HepG2 (cell line): Measurements from ENCODE around the gene UCKL1. TPM values are rescaled to one million over a fixed set of nuclear protein-coding genes. Genes with fewer than 3 reads are reported as not detected.

Source experiments
- ATAC-seq: fragments of 200-7000 bp; cut with Tn5 transposase; 3 replicates; pipeline ENCODE4 v1.9.1; 2020; ENCODE audit warnings: mild to moderate bottlenecking, moderate library complexity
- BruUV-seq: library from RNA; stranded (reverse); fragments of 400-500 nt; replicated peaks from 2 replicates; lab custom pipeline; 2021; lab: Mats Ljungman, UMichigan
- CTCF ChIA-PET: fragments of 300-600 bp; formaldehyde crosslinking; extraction: SDS; loops from one replicate; lab custom pipeline; 2021; ENCODE audit warnings: low total read pairs, inconsistent platforms, low intra/inter-chr PET ratio; lab: Yijun Ruan, JAX
- POLR2A ChIA-PET: fragments of 350-600 bp; sonication (Branson Sonifier 250); formaldehyde crosslinking; loops from one replicate; lab custom pipeline; 2020; ENCODE audit warnings: antibody characterized with exemption, inconsistent platforms; lab: Yijun Ruan, JAX
- DNase-seq: peaks from one replicate; pipeline ENCODE4 v3.0.0-alpha.2; 2015; ENCODE audit warnings: low spot score
- FAIRE-seq: peaks from 3 replicates; lab custom pipeline; 2011; peaks lifted over from hg19 to GRCh38; lab: Jason Lieb, UNC
- H2AFZ ChIP-seq: one replicate; pipeline ENCODE4 v1.6.1; 2011; ENCODE audit warnings: low read length, inconsistent platforms
- H3K27ac ChIP-seq: fragments of 300-600 bp; 3 replicates; pipeline ENCODE4 v1.8.0; 2011; ENCODE audit warnings: mixed run types, mild to moderate bottlenecking, mixed read lengths, low read length, inconsistent platforms; ENCODE audit not compliant: insufficient read depth; ENCODE audit errors: extremely low read length
- H3K27me3 ChIP-seq, 2 experiments: fragments of 200-600 bp in 1 of 2; 2 replicates in 1 of 2; 3 replicates in 1 of 2; pipeline versions ENCODE4 v1.6.0 to v1.8.0; 2011; ENCODE audit warnings: low read length in 2 of 2, mild to moderate bottlenecking in 2 of 2, moderate library complexity in 2 of 2, inconsistent platforms in 1 of 2; ENCODE audit not compliant: insufficient read depth in 2 of 2, control insufficient read depth in 1 of 2
- H3K36me3 ChIP-seq, 2 experiments: fragments of 200-600 bp in 1 of 2; replicated peaks in 1 of 2; 2 replicates in 1 of 2; 3 replicates in 1 of 2; pipeline versions ENCODE4 v1.5.1 to v1.8.0; 2011; ENCODE audit warnings: low read length in 2 of 2, inconsistent platforms in 1 of 2; ENCODE audit not compliant: insufficient read depth in 2 of 2, control insufficient read depth in 1 of 2
- H3K4me1 ChIP-seq: 2 replicates; pipeline ENCODE4 v1.5.1; 2012; ENCODE audit warnings: low read length, inconsistent platforms; ENCODE audit not compliant: insufficient read depth
- H3K4me2 ChIP-seq: 2 replicates; pipeline ENCODE4 v1.6.0; 2011; ENCODE audit warnings: low read depth, low read length, inconsistent platforms
- H3K4me3 ChIP-seq, 3 experiments: fragments of 200-600 bp in 1 of 3; sonication (generic), shearing (Covaris generic) in 1 of 3; replicated peaks in 1 of 3; 2 replicates each; pipeline ENCODE4 v1.5.1; 2011 to 2016; ENCODE audit warnings: low read length in 3 of 3, inconsistent platforms in 2 of 3, low read depth in 2 of 3, mild to moderate bottlenecking in 2 of 3, control low read depth in 1 of 3, mixed read lengths in 1 of 3; ENCODE audit not compliant: insufficient read depth in 1 of 3
- H3K79me2 ChIP-seq: one replicate; pipeline ENCODE4 v1.6.1; 2011; ENCODE audit warnings: low read length, inconsistent platforms; ENCODE audit not compliant: insufficient read depth
- H3K9ac ChIP-seq: 2 replicates; pipeline ENCODE4 v1.6.0; 2011; ENCODE audit warnings: mild to moderate bottlenecking, low read depth, low read length, inconsistent platforms; ENCODE audit not compliant: insufficient read depth
- H3K9me3 ChIP-seq: 2 replicates; pipeline ENCODE4 v1.5.1; 2012; ENCODE audit warnings: mild to moderate bottlenecking, low read length
- H4K20me1 ChIP-seq: 2 replicates; pipeline ENCODE4 v1.6.0; 2011; ENCODE audit warnings: inconsistent platforms, mild to moderate bottlenecking, low read length, moderate library complexity; ENCODE audit not compliant: insufficient read depth
- CREM ChIP-seq, 2 experiments: sonication (generic) in 1 of 2; formaldehyde crosslinking in 1 of 2; IDR thresholded peaks; 2 replicates each; pipeline versions ENCODE4 v1.4.0 to v1.6.1; 2016 to 2020; ENCODE audit warnings: antibody characterized with exemption in 1 of 2, mild to moderate bottlenecking in 1 of 2, missing genetic modification reagents in 1 of 2
- MED13 ChIP-seq: sonication (generic); formaldehyde crosslinking; IDR thresholded peaks from 2 replicates; pipeline ENCODE4 v1.5.0; 2020; ENCODE audit warnings: missing genetic modification reagents
- MIER2 ChIP-seq: IDR thresholded peaks from 2 replicates; pipeline ENCODE4 v1.6.1; 2016; ENCODE audit warnings: missing biosample characterization, missing genetic modification reagents
- NCOA5 ChIP-seq: sonication (generic); formaldehyde crosslinking; IDR thresholded peaks from 2 replicates; pipeline ENCODE4 v1.4.0; 2020; ENCODE audit warnings: missing genetic modification reagents
- SNAPC2 ChIP-seq: sonication (generic); formaldehyde crosslinking; IDR thresholded peaks from 2 replicates; pipeline ENCODE4 v1.8.1; 2022; ENCODE audit warnings: mild to moderate bottlenecking, missing genetic modification reagents
- SSRP1 ChIP-seq: IDR thresholded peaks from 2 replicates; pipeline ENCODE4 v1.6.1; 2016; ENCODE audit warnings: control low read depth
- ZC3H13 ChIP-seq: sonication (generic); formaldehyde crosslinking; IDR thresholded peaks from 2 replicates; pipeline ENCODE4 v1.8.1; 2023; ENCODE audit warnings: mild to moderate bottlenecking, missing genetic modification reagents, moderate library complexity
- ZNF614 ChIP-seq: IDR thresholded peaks from 2 replicates; pipeline ENCODE4 v1.6.1; 2018; ENCODE audit warnings: missing biosample characterization, missing genetic modification reagents, inconsistent platforms, borderline replicate concordance
- ZNF761 ChIP-seq: sonication (generic); formaldehyde crosslinking; conservative IDR thresholded peaks from 2 replicates; pipeline ENCODE4 v1.4.0; 2020; ENCODE audit warnings: mild to moderate bottlenecking, missing genetic modification reagents
- WGBS: methylation state at CpG from one replicate; pipeline ENCODE4 v1.1.6; 2017; ENCODE audit warnings: low lambda C conversion rate; 5-methylcytosine and 5-hydroxymethylcytosine counted together
- in situ Hi-C: cut with HindIII; loops from 2 replicates; pipeline ENCODE4 v1.10.0; 2017; ENCODE audit warnings: low pct_unique_long_range_greater_than_20kb; ENCODE audit not compliant: extremely low pct_ligation_motif_present
- intact Hi-C: fragments of 100-400 bp; cut with micrococcal nuclease; formaldehyde crosslinking; loops from one replicate; pipeline ENCODE4 v1.10.0; 2022; ENCODE audit not compliant: unreplicated experiment
- polyA plus RNA-seq, 8 experiments: library from polyadenylated mRNA; depleted of rRNA in 3 of 8; stranded (reverse) in 7 of 8; unstranded in 1 of 8; fragments of >200 nt; fragmentation: Illumina TruSeq in 4 of 8; extraction: Trizol in 4 of 8; gene quantifications; 2 replicates each; pipeline versions ENCODE4 v1.2.1 to v1.2.3, GENCODE V29; 2011 to 2016; ENCODE audit warnings: low read depth in 4 of 8, missing spikeins in 1 of 8, mixed read lengths in 1 of 8; ENCODE audit not compliant: insufficient read depth in 1 of 8
- total RNA-seq, 5 experiments: library from RNA; depleted of rRNA; stranded (reverse); fragments of >200 nt; fragmentation: Illumina TruSeq; extraction: Trizol; gene quantifications; 2 replicates each; pipeline ENCODE4 v1.2.3, GENCODE V29; 2016; ENCODE audit warnings: low read depth in 1 of 5
- TF ChIP-seq, protein P1 (sequence below): sonication (generic); formaldehyde crosslinking; IDR thresholded peaks from 2 replicates; pipeline ENCODE4 v1.5.0; 2020; ENCODE audit warnings: mild to moderate bottlenecking, missing genetic modification reagents, borderline replicate concordance
- TF ChIP-seq, protein P2 (sequence below): sonication (generic); formaldehyde crosslinking; conservative IDR thresholded peaks from 2 replicates; pipeline ENCODE4 v1.4.0; 2020; ENCODE audit warnings: missing genetic modification reagents
- TF ChIP-seq, protein P3 (sequence below): sonication (generic); formaldehyde crosslinking; IDR thresholded peaks from 2 replicates; pipeline ENCODE4 v1.4.0; 2020; ENCODE audit warnings: mild to moderate bottlenecking, missing genetic modification reagents
- TF ChIP-seq, protein P4 (sequence below), 2 experiments: IDR thresholded peaks; 2 replicates each; pipeline ENCODE4 v1.6.1; 2011 to 2012; ENCODE audit warnings: low read length in 2 of 2, borderline replicate concordance in 1 of 2, low read depth in 1 of 2, mild to moderate bottlenecking in 1 of 2, moderate library complexity in 1 of 2

UCKL1 gene
- total and polyA plus RNA-seq, 2 of the 13 experiments (the other 11 are each of a cell fraction or from before 2014, with no cell fraction given): 50.2 to 126 TPM

DNA sequence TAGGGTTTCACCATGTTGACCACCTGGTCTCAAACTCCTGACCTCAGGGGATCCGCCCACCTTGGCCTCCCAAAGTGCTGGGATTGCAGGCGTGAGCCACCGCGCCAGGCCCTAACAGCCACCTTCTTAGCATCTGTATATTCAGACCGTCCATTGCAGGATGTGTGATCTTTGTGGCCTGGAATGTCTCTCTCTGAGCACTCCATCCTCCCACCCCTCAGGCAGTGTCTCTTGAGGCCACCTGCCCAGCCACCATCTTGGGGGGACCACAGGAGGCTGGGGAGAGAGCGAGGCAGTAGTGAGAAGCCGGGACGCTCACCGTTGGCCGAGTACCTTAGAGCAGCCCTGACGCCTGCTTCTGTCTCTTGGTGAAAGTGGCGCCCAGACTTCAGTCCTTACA is 42.4 kb downstream of the UCKL1 start:
- ATAC-seq (no peak), DNase-seq (no peak), FAIRE-seq (no peak)
- Histone ChIP-seq H3K4me1 (peaks cover 23% of the 10 kb centered on the region), H3K4me2 (no peak overlapping the region), H3K36me3 (peaks cover 6 to 15% of the 10 kb centered on the region in 2 experiments; a peak in 4 of 5 replicates), H3K9me3 (no peaks in the 10 kb centered on the region), H2AFZ (no peak overlapping the region), H4K20me1 (peaks cover 22% of the 10 kb centered on the region; the same call in 1 of the 2 replicates), H3K27ac (no peak overlapping the region), H3K79me2 (peaks cover 72% of the 10 kb centered on the region), H3K4me3 (no peak overlapping the region), H3K9ac (no peak overlapping the region), H3K27me3 (no peaks in the 10 kb centered on the region)
- in situ Hi-C loops (no loop called here), intact Hi-C loops (no loop called here)
- 99% methylated on average over 12 of the region's 12 CpGs for WGBS
- BruUV-seq: no TSS peak
- ChIA-PET CTCF (no interaction called here), POLR2A (no interaction called here)
- TF ChIP-seq, protein P1, sequence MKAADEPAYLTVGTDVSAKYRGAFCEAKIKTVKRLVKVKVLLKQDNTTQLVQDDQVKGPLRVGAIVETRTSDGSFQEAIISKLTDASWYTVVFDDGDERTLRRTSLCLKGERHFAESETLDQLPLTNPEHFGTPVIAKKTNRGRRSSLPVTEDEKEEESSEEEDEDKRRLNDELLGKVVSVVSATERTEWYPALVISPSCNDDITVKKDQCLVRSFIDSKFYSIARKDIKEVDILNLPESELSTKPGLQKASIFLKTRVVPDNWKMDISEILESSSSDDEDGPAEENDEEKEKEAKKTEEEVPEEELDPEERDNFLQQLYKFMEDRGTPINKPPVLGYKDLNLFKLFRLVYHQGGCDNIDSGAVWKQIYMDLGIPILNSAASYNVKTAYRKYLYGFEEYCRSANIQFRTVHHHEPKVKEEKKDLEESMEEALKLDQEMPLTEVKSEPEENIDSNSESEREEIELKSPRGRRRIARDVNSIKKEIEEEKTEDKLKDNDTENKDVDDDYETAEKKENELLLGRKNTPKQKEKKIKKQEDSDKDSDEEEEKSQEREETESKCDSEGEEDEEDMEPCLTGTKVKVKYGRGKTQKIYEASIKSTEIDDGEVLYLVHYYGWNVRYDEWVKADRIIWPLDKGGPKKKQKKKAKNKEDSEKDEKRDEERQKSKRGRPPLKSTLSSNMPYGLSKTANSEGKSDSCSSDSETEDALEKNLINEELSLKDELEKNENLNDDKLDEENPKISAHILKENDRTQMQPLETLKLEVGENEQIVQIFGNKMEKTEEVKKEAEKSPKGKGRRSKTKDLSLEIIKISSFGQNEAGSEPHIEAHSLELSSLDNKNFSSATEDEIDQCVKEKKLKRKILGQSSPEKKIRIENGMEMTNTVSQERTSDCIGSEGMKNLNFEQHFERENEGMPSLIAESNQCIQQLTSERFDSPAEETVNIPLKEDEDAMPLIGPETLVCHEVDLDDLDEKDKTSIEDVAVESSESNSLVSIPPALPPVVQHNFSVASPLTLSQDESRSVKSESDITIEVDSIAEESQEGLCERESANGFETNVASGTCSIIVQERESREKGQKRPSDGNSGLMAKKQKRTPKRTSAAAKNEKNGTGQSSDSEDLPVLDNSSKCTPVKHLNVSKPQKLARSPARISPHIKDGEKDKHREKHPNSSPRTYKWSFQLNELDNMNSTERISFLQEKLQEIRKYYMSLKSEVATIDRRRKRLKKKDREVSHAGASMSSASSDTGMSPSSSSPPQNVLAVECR: no peak
- TF ChIP-seq SNAPC2 (CRISPR knock-in tag) (no peak), MED13 (no peak), ZNF761 (CRISPR knock-in tag) (no peak), SSRP1 (no peak), ZNF614 (CRISPR knock-in tag) (no peak), CREM (IDR thresholded peaks at IDR 0.05) (no peak), CREM (CRISPR knock-in tag; IDR thresholded peaks at IDR 0.05) (no peak), MIER2 (no peak), ZC3H13 (CRISPR knock-in tag) (no peak), NCOA5 (CRISPR knock-in tag) (no peak)
- TF ChIP-seq, protein P2, sequence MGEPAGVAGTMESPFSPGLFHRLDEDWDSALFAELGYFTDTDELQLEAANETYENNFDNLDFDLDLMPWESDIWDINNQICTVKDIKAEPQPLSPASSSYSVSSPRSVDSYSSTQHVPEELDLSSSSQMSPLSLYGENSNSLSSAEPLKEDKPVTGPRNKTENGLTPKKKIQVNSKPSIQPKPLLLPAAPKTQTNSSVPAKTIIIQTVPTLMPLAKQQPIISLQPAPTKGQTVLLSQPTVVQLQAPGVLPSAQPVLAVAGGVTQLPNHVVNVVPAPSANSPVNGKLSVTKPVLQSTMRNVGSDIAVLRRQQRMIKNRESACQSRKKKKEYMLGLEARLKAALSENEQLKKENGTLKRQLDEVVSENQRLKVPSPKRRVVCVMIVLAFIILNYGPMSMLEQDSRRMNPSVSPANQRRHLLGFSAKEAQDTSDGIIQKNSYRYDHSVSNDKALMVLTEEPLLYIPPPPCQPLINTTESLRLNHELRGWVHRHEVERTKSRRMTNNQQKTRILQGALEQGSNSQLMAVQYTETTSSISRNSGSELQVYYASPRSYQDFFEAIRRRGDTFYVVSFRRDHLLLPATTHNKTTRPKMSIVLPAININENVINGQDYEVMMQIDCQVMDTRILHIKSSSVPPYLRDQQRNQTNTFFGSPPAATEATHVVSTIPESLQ (CRISPR knock-in tag): no peak
- TF ChIP-seq, protein P3, sequence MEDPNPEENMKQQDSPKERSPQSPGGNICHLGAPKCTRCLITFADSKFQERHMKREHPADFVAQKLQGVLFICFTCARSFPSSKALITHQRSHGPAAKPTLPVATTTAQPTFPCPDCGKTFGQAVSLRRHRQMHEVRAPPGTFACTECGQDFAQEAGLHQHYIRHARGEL (CRISPR knock-in tag): no peak
- TF ChIP-seq, protein P4, sequence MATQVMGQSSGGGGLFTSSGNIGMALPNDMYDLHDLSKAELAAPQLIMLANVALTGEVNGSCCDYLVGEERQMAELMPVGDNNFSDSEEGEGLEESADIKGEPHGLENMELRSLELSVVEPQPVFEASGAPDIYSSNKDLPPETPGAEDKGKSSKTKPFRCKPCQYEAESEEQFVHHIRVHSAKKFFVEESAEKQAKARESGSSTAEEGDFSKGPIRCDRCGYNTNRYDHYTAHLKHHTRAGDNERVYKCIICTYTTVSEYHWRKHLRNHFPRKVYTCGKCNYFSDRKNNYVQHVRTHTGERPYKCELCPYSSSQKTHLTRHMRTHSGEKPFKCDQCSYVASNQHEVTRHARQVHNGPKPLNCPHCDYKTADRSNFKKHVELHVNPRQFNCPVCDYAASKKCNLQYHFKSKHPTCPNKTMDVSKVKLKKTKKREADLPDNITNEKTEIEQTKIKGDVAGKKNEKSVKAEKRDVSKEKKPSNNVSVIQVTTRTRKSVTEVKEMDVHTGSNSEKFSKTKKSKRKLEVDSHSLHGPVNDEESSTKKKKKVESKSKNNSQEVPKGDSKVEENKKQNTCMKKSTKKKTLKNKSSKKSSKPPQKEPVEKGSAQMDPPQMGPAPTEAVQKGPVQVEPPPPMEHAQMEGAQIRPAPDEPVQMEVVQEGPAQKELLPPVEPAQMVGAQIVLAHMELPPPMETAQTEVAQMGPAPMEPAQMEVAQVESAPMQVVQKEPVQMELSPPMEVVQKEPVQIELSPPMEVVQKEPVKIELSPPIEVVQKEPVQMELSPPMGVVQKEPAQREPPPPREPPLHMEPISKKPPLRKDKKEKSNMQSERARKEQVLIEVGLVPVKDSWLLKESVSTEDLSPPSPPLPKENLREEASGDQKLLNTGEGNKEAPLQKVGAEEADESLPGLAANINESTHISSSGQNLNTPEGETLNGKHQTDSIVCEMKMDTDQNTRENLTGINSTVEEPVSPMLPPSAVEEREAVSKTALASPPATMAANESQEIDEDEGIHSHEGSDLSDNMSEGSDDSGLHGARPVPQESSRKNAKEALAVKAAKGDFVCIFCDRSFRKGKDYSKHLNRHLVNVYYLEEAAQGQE (IDR thresholded peaks at IDR 0.05; ENCODE audit: borderline replicate concordance in 1 of 2, low read depth in 1 of 2, low read length in 2 of 2): no peak
